ENCODE measurements around the gene RPS19BP1. TPM values are rescaled to one million over a fixed set of nuclear protein-coding genes. Genes with fewer than 3 reads are reported as not detected.

Gene RPS19BP1
- total and polyA plus RNA-seq, 12 donors, result 39.5 to 250 (median 153) TPM

- no peaks in the 10 kb centered on the region for H3K4me1 ChIP-seq (replicated peaks in 1 of 2)
- intact Hi-C loops (cut with DNase I), result no loop called here
- H3K27me3 ChIP-seq, result peaks cover 3% of the 10 kb centered on the region
- TF ChIP-seq POLR2A (IDR thresholded peaks at IDR 0.05), result no peak
- TF ChIP-seq, protein P1, sequence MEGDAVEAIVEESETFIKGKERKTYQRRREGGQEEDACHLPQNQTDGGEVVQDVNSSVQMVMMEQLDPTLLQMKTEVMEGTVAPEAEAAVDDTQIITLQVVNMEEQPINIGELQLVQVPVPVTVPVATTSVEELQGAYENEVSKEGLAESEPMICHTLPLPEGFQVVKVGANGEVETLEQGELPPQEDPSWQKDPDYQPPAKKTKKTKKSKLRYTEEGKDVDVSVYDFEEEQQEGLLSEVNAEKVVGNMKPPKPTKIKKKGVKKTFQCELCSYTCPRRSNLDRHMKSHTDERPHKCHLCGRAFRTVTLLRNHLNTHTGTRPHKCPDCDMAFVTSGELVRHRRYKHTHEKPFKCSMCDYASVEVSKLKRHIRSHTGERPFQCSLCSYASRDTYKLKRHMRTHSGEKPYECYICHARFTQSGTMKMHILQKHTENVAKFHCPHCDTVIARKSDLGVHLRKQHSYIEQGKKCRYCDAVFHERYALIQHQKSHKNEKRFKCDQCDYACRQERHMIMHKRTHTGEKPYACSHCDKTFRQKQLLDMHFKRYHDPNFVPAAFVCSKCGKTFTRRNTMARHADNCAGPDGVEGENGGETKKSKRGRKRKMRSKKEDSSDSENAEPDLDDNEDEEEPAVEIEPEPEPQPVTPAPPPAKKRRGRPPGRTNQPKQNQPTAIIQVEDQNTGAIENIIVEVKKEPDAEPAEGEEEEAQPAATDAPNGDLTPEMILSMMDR (IDR thresholded peaks at IDR 0.05), result no peak
- no peak overlapping the region for H3K4me3 ChIP-seq
- no peaks in the 10 kb centered on the region for H3K36me3 ChIP-seq (replicated peaks in 1 of 2)
- no peak overlapping the region for H3K27ac ChIP-seq
- WGBS, 4 donors, result 27 to 44% (median 36%) methylated on average over 5 of the region's 5 CpGs
- H3K9me3 ChIP-seq (replicated peaks in 1 of 3), result no peaks in the 10 kb centered on the region
- DNase-seq, result peak in 1 of 7 donors; percentile 45
Observed at GRCh38 chr22:39546889-39547586, 14.5 kb upstream of the RPS19BP1 start.

- Histone ChIP-seq H3K9me3 (replicated peaks in 1 of 3) (no peaks in the 10 kb centered on the region), H3K4me3 (no peak overlapping the region), H3K36me3 (replicated peaks in 1 of 2) (no peaks in the 10 kb centered on the region), H3K27ac (no peak overlapping the region), H3K27me3 (peaks cover 3% of the 10 kb centered on the region), H3K4me1 (replicated peaks in 1 of 2) (no peaks in the 10 kb centered on the region)
- intact Hi-C loops (cut with DNase I), result no loop called here
- peak in 4 of 7 donors; percentile 61 to 66 (median 62) for DNase-seq
- WGBS, 4 donors, result 19 to 33% (median 23%) methylated on average over 32 to 39 of the region's 39 CpGs
- TF ChIP-seq POLR2A (IDR thresholded peaks at IDR 0.05), result no peak
Observed at GRCh38 chr22:39545386-39546365, 13.1 kb upstream of the RPS19BP1 start.

DNA sequence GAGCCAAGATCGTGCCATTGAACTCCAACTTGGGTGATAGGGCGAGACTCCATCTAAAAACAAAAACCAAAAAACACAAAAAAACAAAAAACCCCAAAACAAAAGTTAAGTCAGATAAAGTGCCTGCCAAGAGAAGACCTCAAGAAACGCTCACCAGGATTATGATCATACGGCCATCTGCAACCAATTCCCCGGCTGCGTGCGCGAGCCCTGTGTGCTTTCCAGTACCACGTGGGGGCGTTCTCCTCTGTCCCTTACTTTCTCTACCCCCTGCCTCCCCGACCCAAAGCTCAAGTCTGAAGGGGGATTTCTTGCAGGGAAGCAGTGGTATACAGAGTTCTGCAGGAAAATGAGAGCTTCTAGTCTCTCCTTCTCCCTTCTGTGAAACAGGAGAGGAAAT, 10.5 kb upstream of the RPS19BP1 start:
- TF ChIP-seq, protein P1 (IDR thresholded peaks at IDR 0.05), result peak in 2 of 6 experiments; percentile 14 to 19
- TF ChIP-seq POLR2A (IDR thresholded peaks at IDR 0.05), result no peak
- Histone ChIP-seq H3K9me3 (replicated peaks in 1 of 3) (no peaks in the 10 kb centered on the region), H3K4me3 (no peak overlapping the region), H3K27me3 (peaks cover 3% of the 10 kb centered on the region), H3K4me1 (replicated peaks in 1 of 2) (no peaks in the 10 kb centered on the region), H3K27ac (no peak overlapping the region), H3K36me3 (replicated peaks in 1 of 2) (no peaks in the 10 kb centered on the region)
- intact Hi-C loops (cut with DNase I), result no loop called here
- no peak for DNase-seq
- WGBS, 4 donors, result 15 to 20% (median 18%) methylated on average over 11 of the region's 11 CpGs

- Histone ChIP-seq H3K4me1 (replicated peaks in 1 of 2) (peaks cover 0 to 8% of the 10 kb centered on the region in 2 donors), H3K27me3 (no peaks in the 10 kb centered on the region), H3K27ac (no peak overlapping the region), H3K4me3 (no peak overlapping the region), H3K9me3 (replicated peaks in 1 of 3) (no peaks in the 10 kb centered on the region), H3K36me3 (replicated peaks in 1 of 2) (no peaks in the 10 kb centered on the region)
- intact Hi-C loops (cut with DNase I), result loop anchor here (2.0 to 10.0 kb wide), 3 partner anchors 485 to 807 kb away; partner anchors contain the start of gene ADSL (in 1 of the 2)
- no peak for DNase-seq
- no peak for TF ChIP-seq POLR2A (IDR thresholded peaks at IDR 0.05)
- TF ChIP-seq, protein P1 (IDR thresholded peaks at IDR 0.05), result no peak
- WGBS, 4 donors, result 39 to 59% (median 51%) methylated on average over 2 of the region's 2 CpGs
Observed at GRCh38 chr22:39537975-39538374, 5.4 kb upstream of the RPS19BP1 start.
